Neutrophil (primary cell): ENCODE results near the gene UNC5B.

ENCODE experiments used
- H3K27ac ChIP-seq: fragments of 200-600 bp; sonication (generic); 2 replicates; pipeline ENCODE4 v1.5.1; 2016; ENCODE audit warnings: mild to moderate bottlenecking, moderate library complexity
- H3K27me3 ChIP-seq: fragments of 200-600 bp; sonication (generic); 2 replicates; pipeline ENCODE4 v1.6.0; 2016; ENCODE audit warnings: mild to moderate bottlenecking
- H3K36me3 ChIP-seq: fragments of 200-600 bp; sonication (generic); 2 replicates; pipeline ENCODE4 v1.5.1; 2017
- H3K4me1 ChIP-seq, 2 experiments: fragments of 200-600 bp in 1 of 2; sonication (generic) in 1 of 2; 1 replicate in 1 of 2; 2 replicates in 1 of 2; pipeline versions ENCODE4 v1.5.1 to v1.6.1; 2013 to 2016; ENCODE audit warnings: low read depth in 1 of 2, low read length in 1 of 2, mild to moderate bottlenecking in 1 of 2, moderate library complexity in 1 of 2; ENCODE audit not compliant: control insufficient read depth in 1 of 2, insufficient read depth in 1 of 2
- H3K4me3 ChIP-seq, 2 experiments: fragments of 200-600 bp in 1 of 2; sonication (generic) in 1 of 2; 1 replicate in 1 of 2; 2 replicates in 1 of 2; pipeline ENCODE4 v1.5.1; 2013 to 2016; ENCODE audit warnings: low read depth in 1 of 2, low read length in 1 of 2, mild to moderate bottlenecking in 1 of 2, moderate library complexity in 1 of 2
- H3K9me3 ChIP-seq: fragments of 200-600 bp; sonication (generic); 2 replicates; pipeline ENCODE4 v1.5.1; 2016
- CTCF ChIP-seq: fragments of 200-600 bp; sonication (generic); IDR thresholded peaks from 2 replicates; pipeline ENCODE4 v1.5.1; 2016; ENCODE audit warnings: antibody characterized with exemption

UNC5B gene

GRCh38 chr10:71308244-71308643 is 95.9 kb downstream of the UNC5B start:
- Histone ChIP-seq H3K27me3 (no peaks in the 10 kb centered on the region), H3K4me1 (no peaks in the 10 kb centered on the region), H3K36me3 (no peaks in the 10 kb centered on the region), H3K4me3 (no peak overlapping the region), H3K9me3 (no peaks in the 10 kb centered on the region), H3K27ac (no peak overlapping the region)
- TF ChIP-seq CTCF = no peak

- H3K27me3 ChIP-seq = no peaks in the 10 kb centered on the region
- H3K4me1 ChIP-seq = no peaks in the 10 kb centered on the region
- no peaks in the 10 kb centered on the region for H3K36me3 ChIP-seq
- TF ChIP-seq CTCF = no peak
- H3K27ac ChIP-seq = no peak overlapping the region
- no peak overlapping the region for H3K4me3 ChIP-seq
- no peaks in the 10 kb centered on the region for H3K9me3 ChIP-seq
Measured at GRCh38 chr10:71308985-71309384, 96.6 kb downstream of the UNC5B start.

GRCh38 chr10:71309919-71310318 is 97.5 kb downstream of the UNC5B start:
- no peaks in the 10 kb centered on the region for H3K9me3 ChIP-seq
- peaks cover 0 to 3% of the 10 kb centered on the region in 2 experiments for H3K4me1 ChIP-seq
- H3K27me3 ChIP-seq = no peaks in the 10 kb centered on the region
- no peaks in the 10 kb centered on the region for H3K36me3 ChIP-seq
- no peak overlapping the region for H3K27ac ChIP-seq
- TF ChIP-seq CTCF = no peak
- H3K4me3 ChIP-seq = no peak overlapping the region

- Histone ChIP-seq H3K27ac (no peak overlapping the region), H3K27me3 (no peaks in the 10 kb centered on the region), H3K9me3 (no peaks in the 10 kb centered on the region), H3K4me3 (no peak overlapping the region), H3K4me1 (peaks cover 6 to 14% of the 10 kb centered on the region in 2 experiments), H3K36me3 (no peaks in the 10 kb centered on the region)
- TF ChIP-seq CTCF = no peak
Measured at GRCh38 chr10:71312220-71312619, 99.8 kb downstream of the UNC5B start.

DNA sequence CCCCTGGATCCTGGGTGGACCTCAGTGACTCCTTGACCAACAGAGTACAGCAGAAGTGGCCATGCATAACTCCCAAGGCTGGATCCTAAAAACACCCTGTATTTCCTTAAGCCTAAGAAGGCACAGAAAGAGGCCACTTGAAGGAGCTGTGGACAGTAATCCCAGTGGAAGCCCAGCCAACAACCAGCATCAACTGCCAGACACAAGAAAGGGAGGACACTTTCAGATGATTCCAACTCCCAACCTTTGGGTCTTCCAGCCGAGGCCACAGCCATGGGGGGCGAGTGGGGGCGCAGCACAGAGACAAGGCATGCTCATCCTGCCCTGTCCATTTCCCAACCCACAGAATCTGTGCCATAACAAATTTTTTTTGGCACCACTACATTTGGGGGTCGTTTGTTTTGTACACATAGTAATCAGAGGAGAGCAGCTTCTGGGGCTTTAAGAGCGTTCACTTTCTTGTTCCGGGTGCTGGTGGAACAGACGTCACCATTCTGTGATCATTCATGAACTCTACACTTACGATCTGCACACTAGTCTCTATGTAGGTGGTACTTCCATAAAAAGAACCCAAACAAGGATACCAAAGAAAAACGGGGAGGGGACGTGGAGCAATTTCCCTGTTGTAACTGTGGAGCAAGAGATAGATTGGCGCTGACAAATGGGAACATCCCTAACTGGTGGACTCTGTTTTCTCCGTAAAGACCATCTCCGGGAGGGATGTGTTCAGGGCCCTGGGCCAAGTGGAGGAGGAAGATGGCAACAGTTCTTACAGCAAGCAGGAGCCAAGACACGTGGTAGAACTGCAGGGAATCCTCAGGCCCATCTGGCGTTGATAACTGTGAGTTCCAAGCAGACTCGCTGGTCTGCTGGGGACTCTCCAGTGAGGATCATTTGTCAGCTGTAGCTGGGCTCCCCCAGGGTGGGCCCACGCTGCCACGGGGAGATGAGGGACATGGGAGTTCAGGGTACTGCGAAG is 100.7 kb downstream of the UNC5B start:
- no peak overlapping the region for H3K27ac ChIP-seq

More for the DNA sequence above, 100.7 kb downstream of the UNC5B start:
- H3K4me3 ChIP-seq = no peak overlapping the region
- peaks cover 6 to 14% of the 10 kb centered on the region in 2 experiments for H3K4me1 ChIP-seq
- H3K36me3 ChIP-seq = no peaks in the 10 kb centered on the region
- TF ChIP-seq CTCF = no peak
- H3K27me3 ChIP-seq = no peaks in the 10 kb centered on the region
- no peaks in the 10 kb centered on the region for H3K9me3 ChIP-seq
